Measurements from ENCODE around the gene RAMP1.

Gene RAMP1

DNA sequence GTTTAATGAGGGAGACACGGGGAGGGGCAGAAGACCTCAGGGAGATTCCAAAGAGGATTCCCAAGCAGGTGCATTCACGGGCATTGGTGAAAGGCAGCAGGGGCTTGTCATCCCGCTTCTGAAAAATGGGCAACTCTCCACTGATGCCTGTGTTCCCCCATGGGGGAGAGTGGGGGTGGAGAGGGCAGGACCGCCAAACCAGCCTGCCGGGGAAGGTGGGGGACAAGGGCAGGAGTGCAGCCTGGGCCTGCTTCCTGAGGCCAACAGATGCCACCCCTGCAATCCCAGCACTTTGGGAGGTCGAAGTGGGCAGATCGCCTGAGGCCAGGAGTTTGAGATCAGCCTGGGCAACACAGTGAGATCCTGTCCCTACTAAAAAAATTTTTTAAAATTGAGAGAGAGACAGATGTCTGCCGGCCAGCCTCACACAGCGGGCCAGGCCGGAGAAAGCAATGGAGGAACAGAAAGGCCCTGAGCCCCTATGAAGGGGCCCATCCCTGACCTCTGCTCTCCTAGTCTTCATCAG is 62.6 kb downstream of the RAMP1 start:
- TF ChIP-seq, protein P1, sequence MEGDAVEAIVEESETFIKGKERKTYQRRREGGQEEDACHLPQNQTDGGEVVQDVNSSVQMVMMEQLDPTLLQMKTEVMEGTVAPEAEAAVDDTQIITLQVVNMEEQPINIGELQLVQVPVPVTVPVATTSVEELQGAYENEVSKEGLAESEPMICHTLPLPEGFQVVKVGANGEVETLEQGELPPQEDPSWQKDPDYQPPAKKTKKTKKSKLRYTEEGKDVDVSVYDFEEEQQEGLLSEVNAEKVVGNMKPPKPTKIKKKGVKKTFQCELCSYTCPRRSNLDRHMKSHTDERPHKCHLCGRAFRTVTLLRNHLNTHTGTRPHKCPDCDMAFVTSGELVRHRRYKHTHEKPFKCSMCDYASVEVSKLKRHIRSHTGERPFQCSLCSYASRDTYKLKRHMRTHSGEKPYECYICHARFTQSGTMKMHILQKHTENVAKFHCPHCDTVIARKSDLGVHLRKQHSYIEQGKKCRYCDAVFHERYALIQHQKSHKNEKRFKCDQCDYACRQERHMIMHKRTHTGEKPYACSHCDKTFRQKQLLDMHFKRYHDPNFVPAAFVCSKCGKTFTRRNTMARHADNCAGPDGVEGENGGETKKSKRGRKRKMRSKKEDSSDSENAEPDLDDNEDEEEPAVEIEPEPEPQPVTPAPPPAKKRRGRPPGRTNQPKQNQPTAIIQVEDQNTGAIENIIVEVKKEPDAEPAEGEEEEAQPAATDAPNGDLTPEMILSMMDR (IDR thresholded peaks at IDR 0.05; ENCODE audit: extremely low read depth, missing control alignments): no peak
- DNase-seq (ENCODE audit: low spot score): no peak

DNA sequence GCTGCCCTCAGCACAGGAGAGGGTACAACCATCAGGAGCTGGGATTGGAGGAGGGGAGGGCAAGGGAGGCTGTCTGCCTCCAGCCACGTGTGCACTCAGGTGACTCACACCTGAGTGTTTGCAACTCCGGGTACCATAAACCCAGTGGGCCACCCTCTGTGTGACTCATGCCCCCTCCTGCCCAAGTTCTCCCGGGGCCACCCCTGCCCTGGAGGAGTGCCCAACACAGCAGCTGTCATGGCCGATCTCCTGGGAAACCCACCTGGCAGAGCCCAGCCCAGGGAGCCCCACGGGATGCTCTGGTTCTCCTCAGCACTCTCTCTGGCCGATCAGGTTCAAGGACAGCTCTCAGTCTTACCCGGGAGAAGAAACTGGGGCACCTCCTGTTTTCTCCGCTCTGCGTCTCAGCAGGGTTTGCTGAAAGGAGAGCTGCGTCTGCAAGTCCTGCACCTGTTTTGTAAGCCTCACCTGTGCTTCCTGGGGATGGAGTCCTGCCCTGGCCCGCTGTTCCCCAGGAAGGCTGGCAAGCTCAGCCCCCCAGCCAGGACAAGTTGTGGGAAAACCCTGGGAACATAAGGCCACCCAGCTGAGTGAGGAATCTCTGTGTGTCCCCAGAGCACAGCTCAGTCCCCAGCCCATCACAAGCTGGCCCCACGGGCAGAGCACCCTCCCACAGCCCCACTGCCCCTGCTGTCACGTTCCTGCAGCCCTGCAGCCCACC is 63.4 kb downstream of the RAMP1 start:
- no peak for DNase-seq (ENCODE audit: low spot score)
- TF ChIP-seq, protein P1 (IDR thresholded peaks at IDR 0.05; ENCODE audit: extremely low read depth, missing control alignments): no peak

DNA sequence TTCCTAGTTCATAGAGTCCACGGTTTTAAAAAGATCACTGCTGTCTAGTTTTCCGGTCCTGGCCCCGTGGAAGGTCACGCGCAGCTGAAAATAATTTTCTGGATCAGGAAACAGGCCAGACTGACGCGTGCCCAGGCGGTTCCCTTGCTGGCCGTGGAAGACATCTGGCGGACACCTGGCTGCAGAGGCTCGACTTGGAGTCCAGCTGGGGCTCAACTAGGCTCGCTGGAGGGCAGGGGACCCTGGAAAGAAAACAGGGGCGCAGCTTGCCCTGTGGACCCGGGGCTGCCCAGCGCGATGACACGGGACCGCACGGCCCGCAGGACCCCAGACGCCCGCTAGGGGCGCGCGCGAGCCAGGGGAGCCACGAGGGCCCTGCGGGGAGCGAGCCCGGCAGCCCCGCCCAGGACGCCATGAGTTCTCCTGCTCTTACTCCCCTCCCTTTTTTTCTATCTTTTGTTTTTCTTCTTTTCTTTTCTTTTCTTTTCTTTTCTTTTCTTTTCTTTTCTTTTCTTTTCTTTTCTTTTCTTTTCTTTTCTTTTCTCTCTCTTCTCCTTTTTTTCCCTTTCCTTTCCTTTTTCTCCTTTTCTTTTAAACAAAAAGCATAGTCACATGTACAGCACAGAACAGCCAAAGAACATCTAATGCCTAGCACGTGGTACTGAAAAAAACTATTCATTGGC is 64.2 kb downstream of the RAMP1 start:
- DNase-seq (ENCODE audit: low spot score): peak; percentile 94
- TF ChIP-seq, protein P1 (IDR thresholded peaks at IDR 0.05; ENCODE audit: extremely low read depth, missing control alignments): peak; percentile 95

DNA sequence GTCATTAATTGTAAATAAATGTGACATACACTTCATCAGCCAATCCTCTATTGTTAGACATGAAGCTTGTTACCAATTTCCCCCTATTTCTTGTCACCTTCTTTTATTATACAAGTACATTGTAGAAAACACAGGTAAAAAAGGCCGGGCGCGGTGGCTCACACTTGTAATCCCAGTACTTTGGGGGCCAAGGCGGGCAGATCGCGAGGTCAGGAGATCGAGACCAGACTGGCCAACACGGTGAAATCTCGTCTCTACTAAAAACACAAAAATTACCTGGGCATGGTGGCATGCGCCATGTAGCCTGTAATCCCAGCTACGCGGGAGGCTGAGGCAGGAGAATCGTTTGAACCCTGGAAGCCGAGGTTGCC is 64.7 kb downstream of the RAMP1 start:
- TF ChIP-seq, protein P1 (IDR thresholded peaks at IDR 0.05; ENCODE audit: extremely low read depth, missing control alignments): no peak
- no peak for DNase-seq (ENCODE audit: low spot score)

DNA sequence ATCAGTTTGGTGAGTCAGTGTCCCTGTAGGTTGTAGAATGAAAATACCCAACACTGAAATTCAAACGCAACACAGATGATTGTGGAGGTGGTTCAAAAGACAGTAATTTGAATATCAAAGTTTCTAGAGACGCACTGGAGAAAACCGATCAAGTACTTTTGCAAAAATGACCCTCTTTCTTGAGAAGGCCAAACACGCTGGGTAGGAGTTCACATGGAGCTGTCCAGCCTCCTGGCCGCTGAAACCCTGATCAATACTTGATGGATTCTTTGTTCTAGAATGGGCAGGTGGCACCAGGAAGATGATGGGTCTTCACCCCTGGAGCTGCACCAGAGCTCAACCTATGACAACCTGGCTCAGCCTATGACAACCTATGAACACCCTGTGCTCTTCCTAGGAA is 67.7 kb downstream of the RAMP1 start:
- no peak for DNase-seq (ENCODE audit: low spot score)
- TF ChIP-seq, protein P1 (IDR thresholded peaks at IDR 0.05; ENCODE audit: extremely low read depth, missing control alignments): no peak

DNA sequence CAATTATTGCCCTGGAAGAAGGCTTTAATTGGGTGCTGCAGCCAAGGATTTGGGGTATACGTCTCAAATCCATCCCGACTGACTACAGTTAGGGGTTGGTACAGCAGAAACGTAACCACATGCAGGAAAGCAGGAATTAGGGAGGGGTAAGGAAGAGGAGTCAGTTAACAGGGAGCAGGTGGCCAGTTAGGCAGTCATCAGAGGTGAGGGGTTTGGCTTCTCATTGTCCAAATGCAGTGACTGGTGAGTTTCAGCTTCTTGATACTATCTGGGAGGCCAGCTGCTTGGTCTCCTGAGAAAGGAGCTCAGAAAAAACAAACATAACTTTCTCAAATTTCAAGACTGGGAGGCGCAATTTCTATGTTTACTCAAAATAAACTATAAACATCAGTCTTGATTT is 68.6 kb downstream of the RAMP1 start:
- DNase-seq (ENCODE audit: low spot score): no peak

DNA sequence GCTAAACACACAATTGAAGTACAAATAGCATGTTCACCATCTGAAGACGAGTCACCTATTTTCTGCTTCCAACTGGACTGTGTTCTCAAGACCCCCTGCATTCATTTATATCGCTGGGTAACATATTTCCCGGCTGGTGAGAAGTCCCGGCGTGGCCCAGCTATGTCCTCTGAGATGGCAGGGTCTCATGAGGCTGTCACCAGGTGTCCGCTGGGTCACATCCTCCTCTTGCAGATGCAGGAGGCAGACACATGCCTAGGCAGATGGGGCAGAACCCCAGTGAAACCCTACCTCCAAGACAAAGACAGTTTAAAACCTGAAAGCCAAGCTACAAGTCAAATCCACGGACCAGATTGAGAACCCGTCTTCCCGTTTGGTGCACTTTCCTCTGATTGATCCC is 70.6 kb downstream of the RAMP1 start:
- TF ChIP-seq, protein P1 (IDR thresholded peaks at IDR 0.05; ENCODE audit: extremely low read depth, missing control alignments): no peak
- DNase-seq (ENCODE audit: low spot score): no peak

More for the DNA sequence above, 68.6 kb downstream of the RAMP1 start:
- TF ChIP-seq, protein P1 (IDR thresholded peaks at IDR 0.05; ENCODE audit: extremely low read depth, missing control alignments): no peak
